Endothelial cell (in vitro differentiated cells): ENCODE data around the gene RNF125. TPM values are rescaled to one million over a fixed set of nuclear protein-coding genes. Genes with fewer than 3 reads are reported as not detected.

ENCODE experiments used
- DNase-seq: peaks from one replicate; pipeline ENCODE4 v3.0.0; 2021; ENCODE audit warnings: low spot score
- H3K27ac Mint-ChIP-seq: one replicate; pipeline ENCODE4 v1.8.0; 2021; ENCODE audit warnings: mixed read lengths, inconsistent platforms; ENCODE audit not compliant: unreplicated experiment
- H3K27me3 Mint-ChIP-seq: one replicate; pipeline ENCODE4 v1.8.0; 2021; ENCODE audit warnings: mild to moderate bottlenecking, moderate library complexity, mixed read lengths, inconsistent platforms; ENCODE audit not compliant: unreplicated experiment
- H3K36me3 Mint-ChIP-seq: one replicate; pipeline ENCODE4 v1.8.0; 2021; ENCODE audit warnings: mild to moderate bottlenecking, low read depth, mixed read lengths, inconsistent platforms; ENCODE audit not compliant: unreplicated experiment
- H3K4me1 Mint-ChIP-seq: one replicate; pipeline ENCODE4 v1.8.0; 2021; ENCODE audit warnings: mild to moderate bottlenecking, mixed read lengths, inconsistent platforms; ENCODE audit not compliant: unreplicated experiment
- H3K4me3 Mint-ChIP-seq: one replicate; pipeline ENCODE4 v1.8.0; 2021; ENCODE audit warnings: mild to moderate bottlenecking, mixed read lengths, inconsistent platforms; ENCODE audit not compliant: unreplicated experiment
- H3K9me3 Mint-ChIP-seq: one replicate; pipeline ENCODE4 v1.8.0; 2021; ENCODE audit warnings: mixed read lengths, inconsistent platforms; ENCODE audit not compliant: unreplicated experiment
- CTCF ChIP-seq: fragments of 200-600 bp; sonication (generic); IDR thresholded peaks from one replicate; pipeline ENCODE4 v1.5.0; 2021; ENCODE audit warnings: antibody characterized with exemption; ENCODE audit not compliant: unreplicated experiment
- total RNA-seq: library from RNA; stranded (reverse); fragmentation: NEBNext Ultra II Directional; extraction: Animal tissue kit (Norgen Biotek cat#: 25700); gene quantifications from one replicate; pipeline ENCODE4 v1.2.1, GENCODE V29; 2021; ENCODE audit not compliant: unreplicated experiment

RNF125 gene
- total RNA-seq, 1 donor from 2014 or later, result 5.2 TPM

DNA sequence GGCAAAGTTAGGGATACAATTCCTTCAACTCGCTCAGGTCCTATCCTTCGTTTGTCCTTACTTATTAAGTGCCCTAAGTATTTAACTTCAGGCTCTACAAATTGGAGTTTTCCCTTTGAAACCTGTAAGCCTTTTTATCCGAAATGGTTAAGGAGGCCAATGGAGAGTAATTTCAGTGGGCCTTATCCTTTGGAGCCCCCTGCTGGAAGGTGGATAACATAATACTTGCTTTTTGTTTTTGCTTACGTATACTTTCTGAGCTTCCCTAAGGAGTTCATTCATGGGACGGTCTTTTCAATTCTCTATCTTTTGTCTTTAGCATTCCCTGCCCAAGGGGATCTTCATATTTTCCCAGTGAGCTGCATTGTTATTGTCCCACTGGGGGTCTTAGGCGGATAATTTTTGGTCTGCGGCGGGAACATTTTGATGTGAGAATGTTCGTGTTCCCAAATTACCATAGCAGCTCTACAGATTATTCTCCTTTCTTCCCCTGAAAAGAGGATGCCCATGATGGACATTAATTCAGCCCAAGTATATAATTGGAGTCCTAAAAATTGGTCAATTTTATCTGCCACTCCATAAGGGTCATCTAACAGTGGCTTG, 41.3 kb upstream of the RNF125 start:
- DNase-seq, result peak; percentile 37
- Mint-ChIP-seq H3K9me3 (peaks cover 2% of the 10 kb centered on the region), H3K36me3 (peaks cover 20% of the 10 kb centered on the region), H3K27ac (no peak overlapping the region), H3K4me3 (no peak overlapping the region), H3K4me1 (no peaks in the 10 kb centered on the region), H3K27me3 (peaks cover 8% of the 10 kb centered on the region)
- TF ChIP-seq CTCF, result peak; percentile 69

- no peak overlapping the region for H3K4me3 Mint-ChIP-seq
- no peak for DNase-seq
- no peak for TF ChIP-seq CTCF
- H3K27me3 Mint-ChIP-seq, result peaks cover 11% of the 10 kb centered on the region
- H3K36me3 Mint-ChIP-seq, result peaks cover 17% of the 10 kb centered on the region
- H3K4me1 Mint-ChIP-seq, result no peaks in the 10 kb centered on the region
- H3K9me3 Mint-ChIP-seq, result no peaks in the 10 kb centered on the region
- no peak overlapping the region for H3K27ac Mint-ChIP-seq
These were observed 40.0 kb upstream of the RNF125 start for GRCh38 chr18:31978616-31979015.

- Mint-ChIP-seq H3K36me3 (peaks cover 8% of the 10 kb centered on the region), H3K4me3 (no peak overlapping the region), H3K4me1 (no peaks in the 10 kb centered on the region), H3K27me3 (peaks cover 8% of the 10 kb centered on the region), H3K27ac (no peak overlapping the region), H3K9me3 (no peaks in the 10 kb centered on the region)
- no peak for DNase-seq
- TF ChIP-seq CTCF, result no peak
These were observed 38.9 kb upstream of the RNF125 start for GRCh38 chr18:31979714-31980113.

- H3K4me3 Mint-ChIP-seq, result no peak overlapping the region
- H3K9me3 Mint-ChIP-seq, result no peaks in the 10 kb centered on the region
- H3K36me3 Mint-ChIP-seq, result peaks cover 7% of the 10 kb centered on the region
- H3K27me3 Mint-ChIP-seq, result peaks cover 2% of the 10 kb centered on the region
- DNase-seq, result no peak
- no peaks in the 10 kb centered on the region for H3K4me1 Mint-ChIP-seq
- no peak overlapping the region for H3K27ac Mint-ChIP-seq
- TF ChIP-seq CTCF, result no peak
These were observed 37.8 kb upstream of the RNF125 start for GRCh38 chr18:31980863-31981262.

- no peak overlapping the region for H3K27ac Mint-ChIP-seq
- DNase-seq, result no peak
- no peak for TF ChIP-seq CTCF
- no peaks in the 10 kb centered on the region for H3K9me3 Mint-ChIP-seq
- no peak overlapping the region for H3K4me3 Mint-ChIP-seq
- H3K4me1 Mint-ChIP-seq, result no peaks in the 10 kb centered on the region
- H3K36me3 Mint-ChIP-seq, result peaks cover 7% of the 10 kb centered on the region
- peaks cover 2% of the 10 kb centered on the region for H3K27me3 Mint-ChIP-seq
These were observed 35.6 kb upstream of the RNF125 start for GRCh38 chr18:31983020-31983419.
